GM18870 (cell line): ENCODE results near the gene SEMA4D.

Experiments used
- ATAC-seq: cut with Tn5 transposase; IDR thresholded peaks from one replicate; pipeline ENCODE4 v1.9.1; 2021; ENCODE audit warnings: moderate library complexity; ENCODE audit not compliant: unreplicated experiment

SEMA4D gene

DNA sequence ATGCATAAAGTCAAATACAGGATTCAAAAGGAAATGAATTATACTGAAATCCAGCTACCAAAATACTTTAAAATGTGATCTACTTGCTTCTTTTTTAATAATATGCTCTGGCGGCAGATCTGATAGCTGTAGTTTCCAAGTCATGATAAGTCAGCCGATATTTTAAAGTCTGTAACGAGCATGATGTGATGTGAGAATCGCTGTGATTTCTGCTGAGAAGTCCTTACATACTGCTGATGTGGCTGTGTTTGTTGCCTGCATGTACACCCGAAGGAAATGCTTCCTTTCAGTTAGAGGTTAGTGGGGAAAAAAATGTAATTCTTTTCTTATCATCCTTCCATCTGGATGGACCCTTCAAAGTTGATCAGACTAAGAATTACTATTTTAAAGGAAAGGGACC lies 4.8 kb upstream of the SEMA4D start:
- ATAC-seq: no peak

DNA sequence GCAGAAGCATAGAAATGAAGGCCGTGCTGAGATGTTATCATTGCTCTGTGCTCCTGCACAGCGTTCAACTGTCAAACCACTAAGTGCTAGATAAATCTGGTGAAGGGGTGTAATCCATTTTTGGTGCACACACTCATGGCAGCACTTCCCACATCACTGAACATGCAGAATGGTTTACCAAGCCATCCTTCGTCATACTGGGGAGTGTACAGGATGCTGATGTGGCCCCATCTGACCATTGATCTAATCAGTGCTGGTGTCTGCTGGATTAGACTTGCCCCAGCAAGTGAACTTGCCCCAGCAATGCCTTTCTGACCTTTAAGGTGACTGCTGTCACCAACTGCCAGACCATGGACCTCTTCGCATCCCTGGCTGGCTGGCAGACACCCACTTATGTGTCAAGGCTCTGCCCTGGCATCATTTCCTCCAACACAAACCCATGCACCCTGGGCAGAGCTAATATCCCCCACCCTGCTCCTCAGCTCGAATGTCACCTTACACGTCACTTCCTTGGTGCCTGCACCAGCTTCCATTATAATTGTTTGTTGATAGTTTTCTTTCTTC lies 4.2 kb upstream of the SEMA4D start:
- no peak for ATAC-seq

DNA sequence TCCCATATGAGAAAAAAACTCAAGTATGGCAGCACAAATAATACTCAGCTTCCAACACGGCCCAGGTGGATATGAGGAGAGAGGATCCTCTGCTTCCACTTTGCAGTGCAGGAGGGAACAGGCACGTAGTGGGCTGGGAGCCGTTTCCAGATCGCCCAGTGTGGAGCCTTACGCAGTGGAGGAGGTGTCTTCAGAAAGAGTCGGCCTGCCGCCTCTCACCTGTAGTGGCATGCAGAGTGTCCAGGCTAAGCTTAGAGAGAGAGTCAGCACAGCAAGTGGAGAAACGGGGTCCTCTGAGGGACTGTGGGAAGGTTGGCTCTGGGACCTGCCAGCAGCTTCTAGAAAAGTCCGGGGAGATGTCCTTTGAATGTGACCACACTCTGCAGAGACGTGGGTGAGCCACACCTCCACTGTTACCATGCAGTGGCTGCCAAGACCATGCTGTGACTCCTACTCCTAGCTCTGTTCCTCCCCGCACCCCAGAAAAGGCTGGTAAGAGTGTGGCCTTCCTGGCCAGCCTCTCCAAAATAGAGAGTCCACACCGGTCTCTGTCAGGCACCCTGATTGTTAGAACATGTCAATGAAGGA lies 3.5 kb upstream of the SEMA4D start:
- no peak for ATAC-seq

DNA sequence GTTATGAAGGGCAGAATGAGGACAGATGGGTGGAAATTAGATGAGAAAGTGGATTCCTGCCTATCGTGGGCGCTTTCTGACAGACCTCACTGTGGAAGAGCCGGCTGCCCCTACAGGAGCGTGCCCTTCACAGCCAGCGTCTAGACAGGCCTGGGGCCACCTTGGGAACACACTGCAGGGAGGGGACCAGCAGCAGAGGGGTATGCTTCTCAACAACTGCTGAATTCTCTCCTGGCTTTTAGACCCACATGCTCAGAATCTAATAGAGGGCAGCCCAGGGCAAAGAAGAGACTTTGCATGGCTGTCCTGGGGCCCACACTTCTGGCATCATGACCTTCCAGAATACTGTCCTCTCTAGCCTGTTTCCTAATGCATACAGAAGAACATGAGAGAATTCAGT lies 2.1 kb upstream of the SEMA4D start:
- ATAC-seq: no peak

DNA sequence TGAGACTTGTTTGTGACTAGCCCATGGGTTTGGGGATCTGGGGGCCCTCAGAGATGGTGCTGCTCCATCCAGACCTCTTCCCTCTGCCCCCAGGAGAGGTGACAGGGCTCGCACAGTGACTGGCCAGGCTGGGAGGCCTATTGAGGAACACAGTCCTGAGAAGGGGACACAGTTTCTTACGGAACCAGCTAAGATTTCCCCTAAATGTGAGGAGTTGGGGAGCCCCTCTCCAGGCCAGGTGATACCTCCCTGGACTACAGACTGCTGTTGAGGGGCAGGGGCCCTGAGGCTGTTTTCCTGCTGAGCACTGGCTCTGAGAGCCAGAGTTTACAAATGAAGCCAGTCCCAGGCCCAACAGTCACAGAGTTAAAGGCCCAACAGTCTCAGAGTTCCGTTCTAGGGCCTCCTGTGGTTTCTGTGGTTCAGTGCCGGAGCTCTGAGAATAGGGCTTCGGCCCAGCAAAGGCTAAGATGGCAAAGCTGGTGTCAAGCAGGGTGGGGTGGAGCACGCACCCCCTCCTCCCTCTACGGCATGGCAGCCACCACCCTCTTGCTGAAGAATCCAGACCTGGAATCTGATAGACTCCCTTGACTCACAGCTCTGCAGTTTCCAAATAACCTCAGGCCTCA lies 1.1 kb upstream of the SEMA4D start:
- no peak for ATAC-seq

DNA sequence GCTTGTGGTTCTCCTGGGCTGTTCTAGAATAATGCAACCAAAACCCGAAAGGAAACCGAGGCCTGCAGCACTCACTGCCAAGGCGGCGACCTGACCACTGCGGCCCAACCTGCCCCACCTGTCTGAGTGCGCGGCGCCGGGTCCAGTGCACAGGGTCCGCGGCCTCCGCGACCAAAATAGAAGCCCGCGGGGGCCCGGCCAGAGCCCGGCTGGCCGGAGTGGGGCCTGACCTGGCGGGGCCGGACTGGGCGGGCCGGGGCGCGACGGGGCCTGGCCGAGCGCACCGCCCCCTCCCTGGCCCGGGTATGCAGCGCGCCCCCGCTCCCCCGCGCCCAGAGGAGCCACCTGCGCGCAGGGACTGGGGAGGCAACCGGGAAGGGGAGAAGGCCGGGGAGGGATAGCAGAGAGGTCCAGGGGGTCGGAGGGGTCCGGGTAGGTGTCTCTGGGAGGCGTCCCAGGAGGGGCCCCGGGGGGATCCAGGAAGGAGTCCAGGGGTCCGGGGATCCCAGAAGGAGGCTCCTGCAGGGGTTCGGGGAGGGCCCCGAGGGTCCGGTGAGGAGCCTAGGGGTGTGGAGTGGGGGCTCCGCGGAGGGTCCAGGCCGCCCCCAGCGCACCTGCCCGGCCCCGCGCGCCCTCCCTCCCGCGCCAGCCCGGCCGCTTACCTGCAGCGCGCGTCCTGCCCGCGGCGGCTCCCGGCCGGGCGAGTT lies 503 bp downstream of the SEMA4D start:
- no peak for ATAC-seq

DNA sequence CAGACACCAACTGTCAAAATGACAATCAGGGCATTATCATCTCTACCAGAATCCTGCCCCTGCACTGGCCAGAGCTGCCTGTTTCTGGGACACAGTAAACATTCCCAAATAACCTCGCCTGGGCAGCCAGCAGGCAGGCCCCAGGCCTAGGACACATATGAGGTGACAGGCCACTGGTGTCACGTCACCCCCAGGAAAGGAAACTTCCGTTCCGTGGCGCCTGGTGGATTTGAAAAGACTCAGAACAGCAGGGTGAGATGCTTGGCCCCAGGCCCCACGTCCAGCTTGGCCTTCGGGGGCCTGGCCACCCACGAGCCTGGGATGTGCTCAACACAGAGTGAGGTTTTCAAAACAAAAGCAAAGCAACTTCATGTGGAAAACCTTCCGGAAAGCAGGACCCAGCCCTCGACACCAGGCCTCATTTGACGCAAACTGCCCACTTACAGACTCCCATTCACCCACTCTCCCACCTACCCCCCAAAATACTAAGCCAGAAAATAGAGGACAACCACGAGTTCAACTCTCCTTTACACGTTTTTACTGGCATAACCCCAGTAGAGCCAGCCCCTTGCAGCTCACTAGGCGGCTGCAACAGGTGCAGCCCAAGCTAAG lies 1.2 kb downstream of the SEMA4D start:
- ATAC-seq: no peak

DNA sequence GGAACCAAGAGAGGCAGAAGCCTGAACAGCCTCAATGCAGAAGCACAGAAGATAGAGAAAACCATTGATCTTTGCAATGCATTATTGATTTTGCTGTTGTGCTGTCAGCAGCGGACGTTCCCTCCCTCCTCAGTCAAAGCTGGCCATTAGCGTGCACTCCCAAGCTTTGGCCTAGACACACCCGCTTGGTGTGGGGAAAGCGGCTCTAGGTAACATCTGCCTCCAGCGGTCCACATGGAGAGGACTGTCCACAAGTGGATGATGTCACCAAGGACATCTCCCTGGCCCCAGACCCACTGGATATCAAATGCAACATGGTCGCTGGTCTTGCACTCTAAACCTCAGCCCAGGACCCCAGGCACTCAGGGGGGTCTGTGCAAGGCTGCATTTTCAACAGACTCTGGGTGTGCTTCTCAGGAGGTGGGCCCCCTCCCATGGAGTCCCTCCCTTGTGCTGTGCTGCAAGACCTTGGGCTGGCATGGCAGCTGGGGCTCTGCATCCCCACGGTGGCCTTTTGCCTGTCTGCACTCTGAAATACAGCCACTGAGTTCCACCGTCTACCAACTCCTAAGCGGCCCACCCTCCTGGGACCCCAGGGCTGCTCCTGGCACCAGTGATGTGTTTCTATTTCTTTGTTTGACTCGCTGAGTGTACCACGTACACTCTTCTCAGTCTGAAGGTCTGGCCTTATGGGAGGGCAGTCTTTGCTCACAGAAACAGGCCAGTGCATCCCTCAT lies 1.9 kb downstream of the SEMA4D start:
- no peak for ATAC-seq

DNA sequence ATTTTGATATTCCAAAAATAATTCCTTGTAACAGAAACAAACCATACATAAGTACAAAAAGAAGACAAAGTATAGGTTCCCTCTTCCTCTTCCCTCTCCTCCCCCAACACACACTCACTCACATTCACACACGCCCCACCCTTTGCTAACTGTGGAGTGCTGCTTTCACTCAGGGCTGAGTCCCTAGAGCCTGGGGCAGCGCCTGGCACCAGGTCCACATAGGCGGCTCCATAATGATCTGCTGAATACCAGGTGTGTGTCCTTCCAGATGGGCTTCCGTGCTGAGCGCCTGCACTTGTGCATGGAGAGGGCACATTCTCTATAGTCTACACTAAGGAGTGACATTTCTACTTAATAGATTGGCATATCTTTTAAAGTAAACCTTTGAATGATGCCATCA lies 3.7 kb downstream of the SEMA4D start:
- no peak for ATAC-seq

DNA sequence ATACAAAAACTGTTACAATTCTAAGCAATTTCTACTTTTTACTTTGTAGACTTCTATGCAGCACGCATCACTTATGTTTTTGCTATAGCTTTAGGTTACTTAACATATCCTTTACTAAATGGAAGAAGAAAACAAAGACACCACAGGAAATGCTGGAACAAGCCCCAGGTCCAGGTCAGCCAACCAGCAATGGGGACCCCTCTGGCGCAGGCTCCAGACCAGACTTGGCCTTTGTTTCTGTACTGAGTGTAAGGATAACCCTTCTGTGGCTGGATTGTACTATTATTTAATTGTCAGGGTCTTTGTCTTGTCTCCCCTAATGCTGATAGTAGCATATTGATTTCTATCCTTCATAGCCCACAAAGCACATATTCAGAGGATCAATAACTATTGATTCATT lies 4.2 kb downstream of the SEMA4D start:
- ATAC-seq: no peak

DNA sequence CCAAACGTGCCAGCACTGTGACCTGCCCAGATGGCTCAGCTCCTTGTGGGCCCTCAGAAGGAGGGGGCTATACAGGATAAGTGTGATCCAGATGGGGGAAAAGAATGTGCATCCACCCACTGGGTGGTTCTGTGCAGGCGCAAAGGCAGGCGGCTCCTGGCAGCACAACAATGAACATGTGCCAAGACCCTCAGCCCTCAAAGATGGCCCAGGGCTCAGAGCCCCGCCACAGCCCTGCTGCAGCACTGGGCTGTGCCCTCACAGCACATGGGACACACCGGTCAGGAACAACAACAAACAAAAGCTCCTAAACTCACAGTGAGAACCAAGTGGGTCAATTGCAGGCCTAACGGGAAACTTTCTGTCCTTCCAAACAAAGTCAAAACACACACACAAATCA lies 4.7 kb downstream of the SEMA4D start:
- ATAC-seq: no peak

DNA sequence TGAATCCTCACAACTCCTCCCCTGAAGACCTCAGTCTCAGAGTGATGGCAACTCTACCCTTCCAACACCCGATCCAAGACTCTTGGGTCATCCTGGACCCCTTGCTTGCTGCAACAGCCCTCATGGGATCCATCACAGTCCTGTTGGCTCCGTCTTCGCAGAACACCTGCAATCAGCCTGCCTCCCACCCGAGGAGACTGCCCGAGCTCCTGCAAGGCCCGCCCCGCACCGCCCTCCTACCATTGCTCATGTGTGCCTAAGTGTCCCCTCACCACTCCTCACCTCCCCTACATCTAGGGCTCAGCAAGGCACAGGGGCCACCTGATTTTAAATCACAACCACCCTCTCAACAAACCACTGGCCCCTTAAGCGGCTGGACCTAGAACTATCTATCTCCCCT lies 5.3 kb downstream of the SEMA4D start:
- no peak for ATAC-seq

DNA sequence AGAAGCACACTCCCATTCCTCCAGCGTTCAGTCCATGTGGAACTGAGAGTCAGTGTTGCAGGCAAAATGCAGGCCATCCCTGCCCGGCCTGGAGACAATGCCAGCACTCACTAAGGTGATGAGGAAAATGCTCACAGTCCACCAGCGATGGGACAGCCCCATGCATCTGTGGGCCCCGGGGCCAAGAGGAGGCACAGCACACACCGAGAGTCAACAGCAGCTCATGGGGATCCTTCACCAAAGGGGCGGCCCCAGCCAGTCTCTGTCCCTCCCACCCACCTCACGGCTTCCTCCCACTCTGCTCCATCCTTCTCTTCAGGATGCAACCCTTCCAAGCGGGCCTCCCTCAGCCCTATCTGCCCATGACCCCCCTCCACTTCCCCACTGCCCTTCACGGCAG lies 6.2 kb downstream of the SEMA4D start:
- ATAC-seq: no peak

DNA sequence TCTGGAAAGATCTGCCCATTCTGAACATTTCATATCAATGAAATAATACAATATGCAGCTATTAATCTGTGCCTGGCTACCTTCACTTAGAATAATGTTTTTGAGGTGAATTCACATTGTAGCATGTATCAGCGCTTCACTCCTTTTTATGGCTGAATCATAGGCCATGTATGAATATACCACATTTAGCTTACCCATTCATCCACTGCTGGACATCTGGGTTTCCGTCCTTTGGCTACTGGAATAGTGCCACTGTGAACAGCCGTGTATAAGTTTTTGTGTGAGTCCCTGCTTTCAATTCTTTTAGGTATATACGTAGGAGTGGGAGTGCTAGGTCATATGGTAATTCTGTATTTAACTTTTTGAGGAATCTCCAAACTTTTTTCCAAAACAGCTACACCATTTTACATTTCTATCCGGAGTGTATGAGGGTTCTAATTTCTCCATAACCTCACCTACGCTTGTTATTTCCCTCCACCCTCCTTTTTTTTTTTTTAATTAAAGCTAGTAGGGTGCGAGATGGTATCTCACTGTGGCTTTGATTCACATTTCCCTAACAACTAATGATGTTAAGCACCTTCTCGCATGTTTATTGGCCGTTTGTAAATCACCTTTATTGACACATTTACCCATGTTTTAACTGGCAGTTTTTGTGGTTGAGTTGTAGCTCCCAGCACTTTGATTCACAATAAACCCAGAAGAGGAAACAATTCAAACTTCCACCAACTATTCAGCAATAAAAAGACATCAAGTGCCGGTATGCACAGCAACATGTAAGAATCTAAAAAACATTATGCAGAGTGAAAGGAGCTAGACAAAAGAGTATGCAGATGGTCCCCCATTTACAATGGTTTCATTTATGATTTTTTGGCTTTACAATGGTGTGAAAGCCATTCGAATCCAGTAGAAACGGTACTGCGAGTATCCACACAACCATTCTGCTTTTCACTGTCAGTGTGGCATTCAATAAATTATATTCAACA lies 8.1 kb downstream of the SEMA4D start:
- ATAC-seq: no peak

DNA sequence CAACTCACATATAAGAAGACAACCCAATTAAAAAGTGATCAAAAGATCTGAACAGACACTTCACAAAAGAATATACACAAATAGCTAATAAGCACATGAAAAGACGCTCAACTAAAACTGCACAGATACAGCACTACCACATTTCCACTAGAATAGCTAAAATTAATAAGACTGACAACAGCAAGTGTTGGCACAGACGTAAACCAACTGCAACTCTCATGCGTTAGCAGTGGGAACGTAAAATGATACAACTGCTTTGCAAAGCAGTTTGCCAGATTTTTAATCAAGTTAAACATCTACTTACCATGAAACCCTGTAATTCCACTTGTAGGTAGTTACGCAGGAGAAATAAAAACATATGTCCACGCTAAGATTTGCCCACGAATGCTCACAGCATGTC lies 9.0 kb downstream of the SEMA4D start:
- no peak for ATAC-seq

DNA sequence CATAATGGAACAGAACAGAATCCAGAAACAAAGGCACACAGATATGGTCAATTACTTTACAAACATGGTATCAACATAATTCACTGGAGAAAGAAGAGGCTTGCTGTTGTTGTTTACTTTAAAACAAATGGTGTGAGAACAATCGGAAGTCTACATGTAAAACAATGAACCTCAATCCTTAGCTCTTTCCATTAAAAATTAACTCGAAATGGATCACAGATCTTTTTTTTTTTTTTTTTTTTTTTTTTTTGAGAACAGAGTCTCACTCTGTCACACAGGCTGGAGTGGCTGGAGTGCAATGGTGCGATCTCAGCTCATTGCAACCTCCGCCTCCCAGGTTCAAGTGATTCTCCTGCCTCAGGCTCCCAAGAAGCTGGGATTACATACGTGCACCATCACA lies 9.8 kb downstream of the SEMA4D start:
- no peak for ATAC-seq

DNA sequence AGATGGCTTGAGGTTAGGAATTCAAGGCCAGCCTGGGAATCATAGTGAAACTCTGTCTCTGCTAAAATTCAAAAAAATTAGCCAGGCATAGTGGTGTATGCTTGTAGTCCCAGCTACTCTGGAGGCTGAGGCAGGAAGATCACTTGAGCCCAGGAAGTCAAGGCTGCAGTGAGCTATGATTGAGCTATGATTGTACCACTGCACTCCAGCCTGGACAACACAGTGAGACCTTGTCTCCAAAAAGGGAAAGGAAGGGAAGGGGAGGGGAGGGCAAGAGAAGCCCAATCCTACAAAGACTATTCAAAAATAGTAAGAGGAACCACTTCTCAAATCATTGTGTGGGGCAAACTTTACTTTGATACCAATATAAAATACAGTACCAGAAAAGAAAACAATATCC lies 11.2 kb downstream of the SEMA4D start:
- no peak for ATAC-seq

DNA sequence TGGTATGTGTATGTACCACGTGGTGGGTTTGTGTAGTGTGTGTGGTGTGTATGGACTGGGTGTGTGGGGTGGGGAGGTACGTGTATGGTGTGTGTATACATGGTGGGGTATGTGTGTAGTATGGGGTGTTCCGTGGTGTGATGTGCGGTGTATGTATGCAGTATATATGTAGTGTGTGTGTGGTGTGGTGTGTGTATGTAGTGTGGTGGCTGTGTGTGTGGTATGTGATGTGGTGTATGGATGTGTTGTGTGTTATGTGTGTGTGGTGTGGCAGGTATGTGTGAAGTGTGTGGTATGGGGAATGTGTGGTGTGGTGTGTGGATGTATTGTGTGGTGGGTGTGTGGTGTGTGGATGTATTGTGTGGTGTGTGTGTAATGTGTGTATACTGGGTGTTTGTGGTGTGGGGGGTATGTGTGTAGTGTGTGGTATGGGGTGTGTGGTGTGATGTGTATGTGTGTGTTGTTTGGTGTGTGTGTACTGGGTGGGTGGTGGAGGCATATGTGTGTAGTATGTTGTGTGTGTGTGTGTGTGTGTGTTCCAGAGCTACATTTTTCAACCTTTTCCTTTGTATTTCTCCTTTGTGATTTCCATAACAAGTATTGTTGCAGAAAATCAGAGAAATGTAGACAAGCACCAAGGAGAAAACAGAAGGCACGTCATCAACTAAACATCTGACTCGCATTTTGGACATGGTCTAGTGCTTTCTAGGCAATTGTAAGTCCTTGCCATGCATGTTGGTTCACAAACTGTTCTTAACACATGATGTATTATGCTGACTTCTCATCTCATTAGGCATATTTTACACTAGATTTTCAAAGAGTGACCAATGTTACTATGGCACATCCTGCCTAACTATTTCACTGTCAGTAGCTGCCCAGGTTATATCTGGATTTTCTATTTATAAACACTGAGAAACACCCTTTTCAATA lies 13.2 kb downstream of the SEMA4D start:
- no peak for ATAC-seq
